Activated T-helper 1 cell treated with anti-CD3 and anti-CD28 coated beads, Interleukin-2, amount 50 U/mL, for 16 hours (primary cell): ENCODE data around the gene FAM98C.
"Not testable (repeated sequence)": the region's sequence is repeated elsewhere in the genome, so short reads cannot be mapped to it uniquely, and the experiment has no call there.

Experiments
- DNase-seq, 2 donors: peaks; one replicate each; pipeline ENCODE4 v3.0.0-alpha.2; 2020; ENCODE audit warnings: low read depth in 1 of 2, low spot score in 1 of 2

The FAM98C gene

GRCh38 chr19:38402967-38403674 is at the start of gene FAM98C:
Gene FAM98C, plus strand, starts transcription at chr19:38403093. Its CDS starts 61 bp downstream, at chr19:38403154.
- peak; percentile 95 to 98 for DNase-seq

GRCh38 chr19:38355728-38356725 is 46.9 kb upstream of the FAM98C start:
- no peak for DNase-seq

GRCh38 chr19:38358071-38358470 is 44.8 kb upstream of the FAM98C start:
- DNase-seq = no peak

GRCh38 chr19:38359242-38360021 is 43.5 kb upstream of the FAM98C start:
- DNase-seq = no peak

- DNase-seq = no peak
These were observed 42.5 kb upstream of the FAM98C start for GRCh38 chr19:38360351-38360750.

- DNase-seq = no peak
These were observed 41.9 kb upstream of the FAM98C start for GRCh38 chr19:38360839-38361631.

GRCh38 chr19:38361633-38362075 is 41.2 kb upstream of the FAM98C start:
- peak; percentile 9 to 50 for DNase-seq

GRCh38 chr19:38362076-38362945 is 40.6 kb upstream of the FAM98C start:
- DNase-seq = peak; percentile 43 to 46

- DNase-seq = not testable (repeated sequence)
These were observed 39.8 kb upstream of the FAM98C start for GRCh38 chr19:38362946-38363688.

- DNase-seq = no peak
These were observed 35.9 kb upstream of the FAM98C start for GRCh38 chr19:38367041-38367440.

- DNase-seq = no peak
These were observed 33.3 kb upstream of the FAM98C start for GRCh38 chr19:38369584-38369983.

- DNase-seq = no peak
These were observed 32.6 kb upstream of the FAM98C start for GRCh38 chr19:38370299-38370698.

- DNase-seq = no peak
These were observed 31.8 kb upstream of the FAM98C start for GRCh38 chr19:38371081-38371480.

GRCh38 chr19:38373907-38374331 is 29.0 kb upstream of the FAM98C start:
- DNase-seq = no peak

GRCh38 chr19:38374332-38375097 is 28.4 kb upstream of the FAM98C start, which contains the start of gene PSMD8:
Gene PSMD8, plus strand, starts transcription at chr19:38374571. Its CDS starts 31 bp downstream, at chr19:38374602.
- DNase-seq = peak; percentile 93 to 98

- DNase-seq = no peak
These were observed 27.8 kb upstream of the FAM98C start for GRCh38 chr19:38375098-38375493.

GRCh38 chr19:38375748-38376147 is 27.1 kb upstream of the FAM98C start:
- DNase-seq = no peak

GRCh38 chr19:38376576-38376975 is 26.3 kb upstream of the FAM98C start:
- DNase-seq = no peak
